ENCODE data around the gene KRTAP19-2.

DNA sequence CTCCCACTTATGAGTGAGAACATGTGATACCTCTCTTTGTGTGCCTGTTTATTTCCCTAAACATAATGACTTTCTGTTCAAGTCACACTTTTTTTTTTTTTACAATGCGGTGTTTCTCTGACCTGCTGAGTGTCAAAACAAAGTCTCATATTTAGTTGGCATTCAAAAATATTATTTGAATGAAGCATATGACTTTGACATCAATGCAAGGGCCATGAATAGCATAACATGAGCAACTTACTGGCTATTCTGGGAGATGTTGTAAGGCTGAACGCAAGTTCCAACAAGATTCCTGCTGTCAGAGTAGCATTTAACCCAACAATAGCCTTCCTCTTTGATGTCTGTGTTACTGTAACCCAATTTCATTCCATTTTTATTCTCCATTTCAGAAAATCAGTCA lies 5.1 kb downstream of the KRTAP19-2 start:
- TF ChIP-seq, protein P1, sequence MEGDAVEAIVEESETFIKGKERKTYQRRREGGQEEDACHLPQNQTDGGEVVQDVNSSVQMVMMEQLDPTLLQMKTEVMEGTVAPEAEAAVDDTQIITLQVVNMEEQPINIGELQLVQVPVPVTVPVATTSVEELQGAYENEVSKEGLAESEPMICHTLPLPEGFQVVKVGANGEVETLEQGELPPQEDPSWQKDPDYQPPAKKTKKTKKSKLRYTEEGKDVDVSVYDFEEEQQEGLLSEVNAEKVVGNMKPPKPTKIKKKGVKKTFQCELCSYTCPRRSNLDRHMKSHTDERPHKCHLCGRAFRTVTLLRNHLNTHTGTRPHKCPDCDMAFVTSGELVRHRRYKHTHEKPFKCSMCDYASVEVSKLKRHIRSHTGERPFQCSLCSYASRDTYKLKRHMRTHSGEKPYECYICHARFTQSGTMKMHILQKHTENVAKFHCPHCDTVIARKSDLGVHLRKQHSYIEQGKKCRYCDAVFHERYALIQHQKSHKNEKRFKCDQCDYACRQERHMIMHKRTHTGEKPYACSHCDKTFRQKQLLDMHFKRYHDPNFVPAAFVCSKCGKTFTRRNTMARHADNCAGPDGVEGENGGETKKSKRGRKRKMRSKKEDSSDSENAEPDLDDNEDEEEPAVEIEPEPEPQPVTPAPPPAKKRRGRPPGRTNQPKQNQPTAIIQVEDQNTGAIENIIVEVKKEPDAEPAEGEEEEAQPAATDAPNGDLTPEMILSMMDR (IDR thresholded peaks at IDR 0.05) = no peak
- TF ChIP-seq POLR2A (IDR thresholded peaks at IDR 0.05) = no peak

All from adrenal gland (tissue), 5 donors.